ENCODE data around the gene PAQR3. TPM values are rescaled to one million over a fixed set of nuclear protein-coding genes. Genes with fewer than 3 reads are reported as not detected.

The PAQR3 gene
- total and polyA plus RNA-seq, 2 of the 8 experiments (the other 6 are each of a cell fraction or from before 2014, with no cell fraction given) = 28.9 to 35.2 TPM

GRCh38 chr4:78907638-78908037 is 31.6 kb downstream of the PAQR3 start:
- DNase-seq (ENCODE audit: low read depth in 1 of 2, low spot score in 2 of 2) = no peak
- no peak overlapping the region for H2BK120ac ChIP-seq (replicated peaks; ENCODE audit: low read depth, low read length)
- 92% methylated on average over 6 of the region's 6 CpGs; no CpG with 5 or more reads in 1 of the 2 experiments for WGBS, 2 experiments (ENCODE audit: extremely low coverage in 1 of 2, insufficient coverage in 1 of 2, insufficient read length in 1 of 2, insufficient replicate concordance in 2 of 2, low coverage in 1 of 2, low lambda C conversion rate in 2 of 2, missing lambda C conversion rate in 1 of 2)

More at GRCh38 chr4:78907638-78908037, 31.6 kb downstream of the PAQR3 start:
- Histone ChIP-seq H3K4ac (replicated peaks; ENCODE audit: insufficient read length, low read depth, low read length) (no peak overlapping the region), H3K27me3 (replicated peaks in 1 of 4; ENCODE audit: control insufficient read depth in 3 of 4, extremely low read depth in 1 of 4, insufficient read depth in 3 of 4, low read length in 3 of 4) (no peaks in the 10 kb centered on the region), H3K36me3 (ENCODE audit: control insufficient read depth in 2 of 4, insufficient read depth in 4 of 4, low read length in 3 of 4) (peaks cover 0 to 5% (median 4%) of the 10 kb centered on the region in 4 experiments; a peak in 3 of 8 replicates), H2AFZ (ENCODE audit: low read length) (no peak overlapping the region), H4K20me1 (replicated peaks in 1 of 2; ENCODE audit: control insufficient read depth in 1 of 2, insufficient read depth in 2 of 2, low read length in 2 of 2) (peaks cover 0 to 1% of the 10 kb centered on the region in 2 experiments), H3K56ac (replicated peaks; ENCODE audit: insufficient read length, low read depth, low read length) (no peak overlapping the region), H3K14ac (ENCODE audit: insufficient read length) (no peak overlapping the region), H3K9ac (replicated peaks in 1 of 4; ENCODE audit: extremely low read depth in 1 of 4, low read depth in 3 of 4, low read length in 3 of 4) (no peak overlapping the region), H3K23me2 (ENCODE audit: low read depth, low read length) (no peaks in the 10 kb centered on the region), H4K8ac (ENCODE audit: extremely low read depth, insufficient read depth, low read length) (no peak overlapping the region), H3K27ac (ENCODE audit: low read depth, low read length) (no peak overlapping the region), H3K79me2 (ENCODE audit: control insufficient read depth in 1 of 2, insufficient read depth in 2 of 2, low read length in 2 of 2) (no peaks in the 10 kb centered on the region), H3K9me3 (ENCODE audit: insufficient read depth in 2 of 2, low read depth in 1 of 2, low read length in 1 of 2) (no peaks in the 10 kb centered on the region), H3K79me1 (ENCODE audit: low read depth, low read length) (no peaks in the 10 kb centered on the region), H3K23ac (ENCODE audit: insufficient read length) (no peak overlapping the region), H2BK15ac (ENCODE audit: low read length) (no peak overlapping the region), H2BK5ac (ENCODE audit: low read depth, low read length) (no peak overlapping the region), H3K4me3 (ENCODE audit: extremely low read depth in 1 of 4, insufficient read depth in 2 of 4, low read depth in 3 of 4, low read length in 4 of 4) (no peak overlapping the region), H2BK12ac (ENCODE audit: low read depth, low read length) (no peak overlapping the region), H2AK5ac (ENCODE audit: low read depth, low read length) (no peak overlapping the region), H3K18ac (ENCODE audit: extremely low read depth, low read length) (no peak overlapping the region), H2BK20ac (ENCODE audit: low read length) (no peak overlapping the region), H3K4me1 (replicated peaks in 1 of 4; ENCODE audit: control insufficient read depth in 3 of 4, insufficient read depth in 4 of 4, low read length in 3 of 4) (no peaks in the 10 kb centered on the region), H3K4me2 (ENCODE audit: insufficient read depth in 1 of 2, low read depth in 2 of 2, low read length in 2 of 2) (no peak overlapping the region), H4K5ac (ENCODE audit: insufficient read length, low read depth, low read length) (no peak overlapping the region), H4K91ac (replicated peaks; ENCODE audit: insufficient read length, low read length) (no peak overlapping the region)
- ChIA-PET CTCF (ENCODE audit: partially characterized antibody) (no interaction called here), POLR2A (ENCODE audit: partially characterized antibody) (no interaction called here)
- FAIRE-seq = no peak
- TF ChIP-seq GABPA (IDR thresholded peaks at IDR 0.05; ENCODE audit: borderline replicate concordance, insufficient read depth, low read length) (no peak), HDAC6 (IDR thresholded peaks at IDR 0.05; ENCODE audit: low read depth, low read length) (no peak), TEAD4 (IDR thresholded peaks at IDR 0.05; ENCODE audit: low read depth, low read length) (no peak), RBBP5 (IDR thresholded peaks at IDR 0.05; ENCODE audit: borderline replicate concordance, low read depth, low read length) (no peak), POLR2AphosphoS5 (IDR thresholded peaks at IDR 0.05; ENCODE audit: low read depth, low read length) (no peak), BRCA1 (IDR thresholded peaks at IDR 0.05; ENCODE audit: low read depth, low read length) (no peak), CEBPB (IDR thresholded peaks at IDR 0.05; ENCODE audit: low read depth, low read length) (no peak), SAP30 (IDR thresholded peaks at IDR 0.05; ENCODE audit: insufficient read depth, insufficient replicate concordance, low read length) (no peak), JUND (IDR thresholded peaks at IDR 0.05; ENCODE audit: low read length) (no peak), SIRT6 (IDR thresholded peaks at IDR 0.05; ENCODE audit: low read length) (no peak), SUZ12 (IDR thresholded peaks at IDR 0.05; ENCODE audit: low read length) (no peak), SP4 (IDR thresholded peaks at IDR 0.05; ENCODE audit: low read length) (no peak), EZH2 (IDR thresholded peaks at IDR 0.05; ENCODE audit: low read depth, low read length, severe bottlenecking) (no peak)

All from H1 (cell line).